ENCODE results near the gene WASF2.
A peak's percentile ranks its signal among the peaks of the same experiment; 100 is the strongest.
"Not testable (repeated sequence)": the region's sequence is repeated elsewhere in the genome, so short reads cannot be mapped to it uniquely, and the experiment has no call there.

The WASF2 gene

GRCh38 chr1:27436204-27437159, 53.5 kb downstream of the WASF2 start:
- peak overlapping the region; percentile 85 for H3K27ac Mint-ChIP-seq
- H3K4me1 Mint-ChIP-seq (ENCODE audit: low read depth) = peaks cover 80% of the 10 kb centered on the region
- H3K27me3 Mint-ChIP-seq = no peaks in the 10 kb centered on the region
- no peak for DNase-seq
- H3K36me3 Mint-ChIP-seq (ENCODE audit: low read depth) = peaks cover 39% of the 10 kb centered on the region
- H3K4me3 Mint-ChIP-seq = peak overlapping the region; percentile 27
- H3K9me3 Mint-ChIP-seq = no peaks in the 10 kb centered on the region

- no peaks in the 10 kb centered on the region for H3K27me3 Mint-ChIP-seq
- H3K36me3 Mint-ChIP-seq (ENCODE audit: low read depth) = peaks cover 35% of the 10 kb centered on the region
- H3K4me3 Mint-ChIP-seq = peak overlapping the region; percentile 27
- no peaks in the 10 kb centered on the region for H3K9me3 Mint-ChIP-seq
- no peak for DNase-seq
- H3K4me1 Mint-ChIP-seq (ENCODE audit: low read depth) = peaks cover 88% of the 10 kb centered on the region
- peak overlapping the region; percentile 85 for H3K27ac Mint-ChIP-seq
Measured at GRCh38 chr1:27435566-27436203, 54.3 kb downstream of the WASF2 start.

GRCh38 chr1:27433706-27434105, 56.3 kb downstream of the WASF2 start:
- Mint-ChIP-seq H3K4me1 (ENCODE audit: low read depth) (peaks cover 91% of the 10 kb centered on the region), H3K27ac (peak overlapping the region; percentile 48)

GRCh38 chr1:27432725-27433124, 57.2 kb downstream of the WASF2 start:
- H3K4me1 Mint-ChIP-seq (ENCODE audit: low read depth) = peaks cover 91% of the 10 kb centered on the region
- not testable (repeated sequence) for H3K9me3 Mint-ChIP-seq, H3K27ac Mint-ChIP-seq, H3K4me3 Mint-ChIP-seq, DNase-seq, H3K27me3 Mint-ChIP-seq
- H3K36me3 Mint-ChIP-seq (ENCODE audit: low read depth) = peaks cover 31% of the 10 kb centered on the region

More at GRCh38 chr1:27433706-27434105, 56.3 kb downstream of the WASF2 start:
- Mint-ChIP-seq H3K36me3 (ENCODE audit: low read depth) (peaks cover 23% of the 10 kb centered on the region), H3K27me3 (no peaks in the 10 kb centered on the region), H3K4me3 (no peak overlapping the region), H3K9me3 (no peaks in the 10 kb centered on the region)
- no peak for DNase-seq

GRCh38 chr1:27431601-27431940, 58.4 kb downstream of the WASF2 start:
- Mint-ChIP-seq H3K4me1 (ENCODE audit: low read depth) (peaks cover 91% of the 10 kb centered on the region), H3K27me3 (no peaks in the 10 kb centered on the region), H3K27ac (peak overlapping the region; percentile 93), H3K4me3 (no peak overlapping the region), H3K9me3 (no peaks in the 10 kb centered on the region), H3K36me3 (ENCODE audit: low read depth) (peaks cover 40% of the 10 kb centered on the region)
- DNase-seq = no peak

GRCh38 chr1:27430903-27431600, 58.9 kb downstream of the WASF2 start:
- H3K27me3 Mint-ChIP-seq = no peaks in the 10 kb centered on the region
- H3K4me3 Mint-ChIP-seq = peak overlapping the region; percentile 21
- no peaks in the 10 kb centered on the region for H3K9me3 Mint-ChIP-seq
- H3K4me1 Mint-ChIP-seq (ENCODE audit: low read depth) = peaks cover 88% of the 10 kb centered on the region
- peaks cover 40% of the 10 kb centered on the region for H3K36me3 Mint-ChIP-seq (ENCODE audit: low read depth)
- peak overlapping the region; percentile 93 for H3K27ac Mint-ChIP-seq
- DNase-seq = no peak

- DNase-seq = no peak
- Mint-ChIP-seq H3K36me3 (ENCODE audit: low read depth) (peaks cover 45% of the 10 kb centered on the region), H3K27ac (peak overlapping the region; percentile 93), H3K4me3 (peak overlapping the region; percentile 73), H3K4me1 (ENCODE audit: low read depth) (peaks cover 81% of the 10 kb centered on the region), H3K9me3 (no peaks in the 10 kb centered on the region), H3K27me3 (no peaks in the 10 kb centered on the region)
Measured at GRCh38 chr1:27429029-27429425, 60.9 kb downstream of the WASF2 start.

- H3K27me3 Mint-ChIP-seq = no peaks in the 10 kb centered on the region
- peak overlapping the region; percentile 73 for H3K4me3 Mint-ChIP-seq
- H3K27ac Mint-ChIP-seq = peak overlapping the region; percentile 93
- H3K36me3 Mint-ChIP-seq (ENCODE audit: low read depth) = peaks cover 48% of the 10 kb centered on the region
- peak; percentile 57 for DNase-seq
- H3K4me1 Mint-ChIP-seq (ENCODE audit: low read depth) = peaks cover 81% of the 10 kb centered on the region
- H3K9me3 Mint-ChIP-seq = no peaks in the 10 kb centered on the region
Measured at GRCh38 chr1:27428316-27429028, 61.5 kb downstream of the WASF2 start.

- Mint-ChIP-seq H3K27ac (peak overlapping the region; percentile 93), H3K4me3 (peak overlapping the region; percentile 73), H3K36me3 (ENCODE audit: low read depth) (peaks cover 48% of the 10 kb centered on the region), H3K4me1 (ENCODE audit: low read depth) (peaks cover 77% of the 10 kb centered on the region), H3K9me3 (no peaks in the 10 kb centered on the region), H3K27me3 (no peaks in the 10 kb centered on the region)
- no peak for DNase-seq
Measured at GRCh38 chr1:27427816-27428315, 62.1 kb downstream of the WASF2 start.

GRCh38 chr1:27427329-27427728, 62.6 kb downstream of the WASF2 start:
- H3K36me3 Mint-ChIP-seq (ENCODE audit: low read depth) = peaks cover 50% of the 10 kb centered on the region
- H3K27me3 Mint-ChIP-seq = no peaks in the 10 kb centered on the region
- no peak for DNase-seq
- peak overlapping the region; percentile 19 for H3K4me3 Mint-ChIP-seq
- H3K27ac Mint-ChIP-seq = peak overlapping the region; percentile 93
- no peaks in the 10 kb centered on the region for H3K9me3 Mint-ChIP-seq
- peaks cover 78% of the 10 kb centered on the region for H3K4me1 Mint-ChIP-seq (ENCODE audit: low read depth)

GRCh38 chr1:27423709-27424108, 66.3 kb downstream of the WASF2 start:
- peaks cover 72% of the 10 kb centered on the region for H3K4me1 Mint-ChIP-seq (ENCODE audit: low read depth)
- peak overlapping the region; percentile 50 for H3K27ac Mint-ChIP-seq
- H3K36me3 Mint-ChIP-seq (ENCODE audit: low read depth) = peaks cover 60% of the 10 kb centered on the region
- no peak overlapping the region for H3K4me3 Mint-ChIP-seq
- no peak for DNase-seq
- no peaks in the 10 kb centered on the region for H3K9me3 Mint-ChIP-seq
- no peaks in the 10 kb centered on the region for H3K27me3 Mint-ChIP-seq

- H3K27me3 Mint-ChIP-seq = no peaks in the 10 kb centered on the region
- peak overlapping the region; percentile 18 for H3K4me3 Mint-ChIP-seq
- peaks cover 72% of the 10 kb centered on the region for H3K36me3 Mint-ChIP-seq (ENCODE audit: low read depth)
- H3K9me3 Mint-ChIP-seq = no peaks in the 10 kb centered on the region
- peak overlapping the region; percentile 89 for H3K27ac Mint-ChIP-seq
- H3K4me1 Mint-ChIP-seq (ENCODE audit: low read depth) = peaks cover 61% of the 10 kb centered on the region
- peak; percentile 64 for DNase-seq
Measured at GRCh38 chr1:27418326-27419185, 71.4 kb downstream of the WASF2 start.

- H3K4me1 Mint-ChIP-seq (ENCODE audit: low read depth) = peaks cover 58% of the 10 kb centered on the region
- H3K27me3 Mint-ChIP-seq = no peaks in the 10 kb centered on the region
- H3K36me3 Mint-ChIP-seq (ENCODE audit: low read depth) = peaks cover 80% of the 10 kb centered on the region
- DNase-seq = no peak
- peak overlapping the region; percentile 89 for H3K27ac Mint-ChIP-seq
- H3K9me3 Mint-ChIP-seq = no peaks in the 10 kb centered on the region
- H3K4me3 Mint-ChIP-seq = no peak overlapping the region
Measured at GRCh38 chr1:27417713-27418112, 72.3 kb downstream of the WASF2 start.
